Lower lobe of right lung (tissue), 2 donors: ENCODE data around the gene FAM193B. TPM values are rescaled to one million over a fixed set of nuclear protein-coding genes. Genes with fewer than 3 reads are reported as not detected.

Source experiments
- ATAC-seq, 2 donors: fragments of 200-7000 bp; cut with Tn5 transposase; one replicate each; pipeline ENCODE4 v1.9.1; 2020 to 2022; ENCODE audit warnings: mild to moderate bottlenecking in 2 of 2, moderate library complexity in 2 of 2
- DNase-seq: peaks from one replicate; pipeline ENCODE4 v3.0.0-alpha.2; 2020
- H3K27ac ChIP-seq: fragments of 200-600 bp; one replicate; pipeline ENCODE4 v1.8.0; 2022
- H3K27me3 ChIP-seq: fragments of 200-600 bp; one replicate; pipeline ENCODE4 v1.8.0; 2022; ENCODE audit warnings: low read depth
- H3K36me3 ChIP-seq: fragments of 200-600 bp; one replicate; pipeline ENCODE4 v1.8.0; 2022; ENCODE audit warnings: mild to moderate bottlenecking
- H3K4me1 ChIP-seq: fragments of 200-600 bp; one replicate; pipeline ENCODE4 v1.8.0; 2022
- H3K4me3 ChIP-seq: fragments of 200-600 bp; one replicate; pipeline ENCODE4 v1.8.0; 2022; ENCODE audit warnings: mild to moderate bottlenecking
- H3K9me3 ChIP-seq: fragments of 200-600 bp; one replicate; pipeline ENCODE4 v1.8.0; 2022
- intact Hi-C: fragments of 100-400 bp; cut with DNase I; formaldehyde crosslinking; loops from one replicate; pipeline ENCODE4 v1.11.0; 2022
- total RNA-seq: library from RNA; stranded (reverse); fragmentation: NEBNext Ultra II Directional; extraction: Animal tissue kit (Norgen Biotek cat#: 25700); gene quantifications from one replicate; pipeline ENCODE4 v1.2.1, GENCODE V29; 2021
- TF ChIP-seq, protein P1 (sequence below): fragments of 200-600 bp; IDR thresholded peaks from one replicate; pipeline ENCODE4 v1.8.0; 2022; ENCODE audit warnings: antibody characterized with exemption, mild to moderate bottlenecking
- donor health status: DM: no; HTN: yes; CAD: no; lungs with severe emphysema.

Gene FAM193B
- total RNA-seq, 1 donor from 2014 or later, result 89.1 TPM

DNA sequence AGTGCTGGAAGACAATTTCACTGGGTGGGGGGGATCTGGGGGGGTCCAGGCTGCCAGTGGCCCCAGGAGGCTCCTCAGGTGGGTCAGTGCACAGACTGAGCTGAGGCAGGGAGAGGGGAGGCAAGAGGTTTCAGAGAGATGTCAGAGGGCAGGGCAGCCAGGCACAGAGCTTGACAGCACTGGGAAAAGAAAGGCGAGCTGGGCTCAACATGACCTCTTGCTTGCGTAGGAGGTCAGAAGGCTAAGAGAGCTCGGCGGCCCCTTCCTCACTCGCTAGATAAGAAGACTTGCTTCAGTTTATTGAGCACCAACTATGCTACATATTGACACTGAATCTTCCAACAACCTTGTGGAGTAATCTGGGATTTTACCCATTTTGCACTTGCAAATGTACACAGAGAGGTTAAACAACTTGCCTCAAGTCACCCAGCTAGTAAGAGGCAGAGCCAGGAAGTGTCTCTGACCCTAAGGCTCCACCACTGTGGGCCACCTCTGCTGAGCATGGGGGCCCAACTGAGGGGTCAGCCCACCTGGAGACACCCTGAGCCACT is 60.5 kb downstream of the FAM193B start:
- intact Hi-C loops, result no loop called here

DNA sequence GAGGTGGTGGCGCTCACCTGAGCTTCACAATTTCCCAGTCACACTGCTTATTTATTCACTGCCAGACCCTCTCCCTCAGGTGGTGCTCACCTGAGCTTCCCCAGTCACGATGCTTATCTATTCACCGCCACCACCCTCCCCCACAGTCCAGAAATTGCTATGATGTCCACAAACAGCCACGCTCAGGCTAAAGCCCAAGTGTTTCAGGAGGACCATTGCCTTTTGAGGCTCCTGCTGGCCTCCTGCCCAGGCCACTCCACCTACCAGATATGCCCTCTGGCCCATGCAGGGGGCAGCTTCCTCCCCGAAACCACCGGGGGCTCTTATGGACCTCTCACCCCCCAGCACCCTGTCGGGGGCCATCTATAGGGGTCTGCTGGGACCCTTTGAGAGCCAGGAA is 61.5 kb downstream of the FAM193B start:
- peaks cover 40% of the 10 kb centered on the region for H3K4me1 ChIP-seq
- intact Hi-C loops, result no loop called here
- H3K9me3 ChIP-seq, result no peaks in the 10 kb centered on the region
- peaks cover 43% of the 10 kb centered on the region for H3K36me3 ChIP-seq
- ATAC-seq (no peak), DNase-seq (no peak)
- no peak overlapping the region for H3K4me3 ChIP-seq
- H3K27ac ChIP-seq, result no peak overlapping the region
- no peaks in the 10 kb centered on the region for H3K27me3 ChIP-seq
- TF ChIP-seq, protein P1, sequence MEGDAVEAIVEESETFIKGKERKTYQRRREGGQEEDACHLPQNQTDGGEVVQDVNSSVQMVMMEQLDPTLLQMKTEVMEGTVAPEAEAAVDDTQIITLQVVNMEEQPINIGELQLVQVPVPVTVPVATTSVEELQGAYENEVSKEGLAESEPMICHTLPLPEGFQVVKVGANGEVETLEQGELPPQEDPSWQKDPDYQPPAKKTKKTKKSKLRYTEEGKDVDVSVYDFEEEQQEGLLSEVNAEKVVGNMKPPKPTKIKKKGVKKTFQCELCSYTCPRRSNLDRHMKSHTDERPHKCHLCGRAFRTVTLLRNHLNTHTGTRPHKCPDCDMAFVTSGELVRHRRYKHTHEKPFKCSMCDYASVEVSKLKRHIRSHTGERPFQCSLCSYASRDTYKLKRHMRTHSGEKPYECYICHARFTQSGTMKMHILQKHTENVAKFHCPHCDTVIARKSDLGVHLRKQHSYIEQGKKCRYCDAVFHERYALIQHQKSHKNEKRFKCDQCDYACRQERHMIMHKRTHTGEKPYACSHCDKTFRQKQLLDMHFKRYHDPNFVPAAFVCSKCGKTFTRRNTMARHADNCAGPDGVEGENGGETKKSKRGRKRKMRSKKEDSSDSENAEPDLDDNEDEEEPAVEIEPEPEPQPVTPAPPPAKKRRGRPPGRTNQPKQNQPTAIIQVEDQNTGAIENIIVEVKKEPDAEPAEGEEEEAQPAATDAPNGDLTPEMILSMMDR, result no peak

More for the DNA sequence above, 60.5 kb downstream of the FAM193B start:
- peak overlapping the region; percentile 87 for H3K27ac ChIP-seq
- no peak for ATAC-seq
- H3K4me1 ChIP-seq, result peaks cover 48% of the 10 kb centered on the region
- no peaks in the 10 kb centered on the region for H3K9me3 ChIP-seq
- peaks cover 32% of the 10 kb centered on the region for H3K36me3 ChIP-seq
- TF ChIP-seq, protein P1, result no peak
- no peak overlapping the region for H3K4me3 ChIP-seq
- H3K27me3 ChIP-seq, result no peaks in the 10 kb centered on the region
- no peak for DNase-seq

DNA sequence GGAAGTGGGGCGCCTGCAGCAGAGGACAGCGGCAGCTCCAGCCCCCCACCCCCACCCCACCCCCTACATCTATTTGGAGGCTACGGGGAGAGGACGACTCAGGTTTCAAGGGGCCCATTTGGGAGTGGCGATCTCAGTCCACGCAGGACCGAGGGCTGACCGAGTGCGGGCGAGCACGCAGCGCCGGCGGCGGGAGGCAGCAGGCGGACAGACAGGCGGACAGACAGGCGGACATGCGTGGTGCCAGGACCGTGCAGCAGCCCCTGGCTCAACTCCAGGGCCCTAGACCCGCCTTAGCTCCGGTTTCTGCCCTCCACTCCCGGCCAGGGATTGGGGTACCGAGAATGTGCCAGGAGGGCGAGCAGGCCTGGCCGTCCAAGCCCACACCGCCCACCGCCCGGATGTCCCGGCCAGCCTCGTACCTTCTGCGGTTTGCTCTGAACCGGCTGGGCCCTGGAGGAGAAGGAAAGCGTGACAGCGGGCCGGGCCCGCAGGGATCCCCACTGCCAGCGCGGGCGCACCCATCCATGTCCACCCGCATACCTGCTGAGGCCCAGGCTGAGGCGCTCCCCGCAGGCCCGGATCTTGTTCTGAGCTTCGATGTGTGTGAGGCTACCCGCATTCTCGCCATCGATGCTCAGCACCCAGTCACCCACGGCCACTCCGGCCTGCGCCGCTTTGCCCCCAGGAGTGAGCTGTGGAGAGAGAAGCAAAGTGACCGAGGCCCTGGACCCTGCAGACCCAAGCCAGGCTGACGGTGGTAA is 62.2 kb downstream of the FAM193B start:
- ATAC-seq, result no peak
- DNase-seq, result no peak
- TF ChIP-seq, protein P1, result no peak
- intact Hi-C loops, result no loop called here
- peaks cover 37% of the 10 kb centered on the region for H3K4me1 ChIP-seq
- H3K27me3 ChIP-seq, result no peaks in the 10 kb centered on the region
- no peaks in the 10 kb centered on the region for H3K9me3 ChIP-seq
- peaks cover 49% of the 10 kb centered on the region for H3K36me3 ChIP-seq
- H3K4me3 ChIP-seq, result no peak overlapping the region
- no peak overlapping the region for H3K27ac ChIP-seq

DNA sequence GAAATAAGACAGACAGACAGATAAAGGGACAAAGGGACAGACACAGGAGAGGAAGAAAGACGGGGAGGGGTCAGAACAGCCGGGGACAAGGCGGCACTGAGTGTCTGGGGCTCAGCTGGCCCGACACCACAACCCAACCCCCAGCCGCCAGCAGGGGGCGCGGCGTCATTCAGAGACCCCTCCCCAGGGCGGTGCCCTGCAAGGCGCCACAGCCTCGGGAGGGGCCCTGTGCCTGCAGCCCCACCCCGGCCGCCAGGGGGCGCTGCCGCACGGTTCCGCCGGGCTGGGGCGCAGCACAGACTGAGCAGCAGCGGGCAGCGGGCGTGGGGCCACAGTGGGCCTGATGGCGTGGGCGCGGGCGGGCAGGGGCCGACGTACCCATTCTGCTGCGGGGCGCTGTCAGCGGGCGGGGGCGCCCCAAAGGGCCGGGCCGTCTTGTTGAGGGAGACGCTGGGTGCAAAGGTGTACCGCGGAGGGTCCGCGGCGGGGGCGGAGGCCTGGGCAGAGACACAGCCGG is 62.9 kb downstream of the FAM193B start:
- ATAC-seq, result peak in 1 of 2 donors; percentile 2
- TF ChIP-seq, protein P1, result peak; percentile 54
- H3K4me1 ChIP-seq, result peaks cover 34% of the 10 kb centered on the region
- no peak for DNase-seq
- H3K4me3 ChIP-seq, result no peak overlapping the region
- H3K9me3 ChIP-seq, result no peaks in the 10 kb centered on the region
- H3K27ac ChIP-seq, result no peak overlapping the region
- no peaks in the 10 kb centered on the region for H3K27me3 ChIP-seq
- intact Hi-C loops, result no loop called here
- H3K36me3 ChIP-seq, result peaks cover 54% of the 10 kb centered on the region

DNA sequence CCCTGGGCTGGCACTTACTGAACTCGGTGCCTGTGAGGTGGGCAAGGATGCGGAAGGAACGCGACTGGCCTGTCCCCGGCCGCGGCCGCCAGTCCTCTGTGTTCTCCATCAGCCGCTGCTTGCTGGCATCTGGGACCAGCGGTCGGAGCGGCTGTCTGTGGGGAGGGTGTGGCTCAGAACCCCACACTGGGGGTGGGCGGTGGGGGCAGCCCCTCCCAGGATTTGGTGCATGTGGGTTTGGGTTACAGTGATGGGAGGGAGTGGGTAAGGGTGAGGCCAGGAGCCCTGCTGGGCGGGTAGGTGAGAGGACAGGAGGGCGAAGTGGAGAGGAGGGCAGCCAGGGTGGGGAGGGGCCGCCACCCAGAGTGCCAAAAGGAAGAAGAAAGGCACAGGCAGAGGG is 63.4 kb downstream of the FAM193B start:
- Histone ChIP-seq H3K4me3 (no peak overlapping the region), H3K27ac (no peak overlapping the region), H3K27me3 (no peaks in the 10 kb centered on the region), H3K9me3 (no peaks in the 10 kb centered on the region), H3K36me3 (peaks cover 59% of the 10 kb centered on the region), H3K4me1 (peaks cover 29% of the 10 kb centered on the region)
- DNase-seq (no peak), ATAC-seq (no peak)
- TF ChIP-seq, protein P1, result no peak
- intact Hi-C loops, result no loop called here
